HG02588 (cell line): ENCODE measurements around the gene FHAD1.
"Not testable (repeated sequence)": the region's sequence is repeated elsewhere in the genome, so short reads cannot be mapped to it uniquely, and the experiment has no call there.

Experiments used
- ATAC-seq: cut with Tn5 transposase; IDR thresholded peaks from one replicate; pipeline ENCODE4 v1.9.1; 2021; ENCODE audit warnings: mild to moderate bottlenecking, moderate library complexity; ENCODE audit not compliant: unreplicated experiment

The FHAD1 gene

GRCh38 chr1:15430787-15431570 is 184.0 kb downstream of the FHAD1 start:
- no peak for ATAC-seq

- no peak for ATAC-seq
These were observed 184.5 kb downstream of the FHAD1 start for GRCh38 chr1:15431571-15431948.

- no peak for ATAC-seq
These were observed 185.3 kb downstream of the FHAD1 start for GRCh38 chr1:15432324-15432723.

GRCh38 chr1:15433471-15433870 is 186.4 kb downstream of the FHAD1 start:
- ATAC-seq, result no peak

- ATAC-seq, result not testable (repeated sequence)
These were observed 187.7 kb downstream of the FHAD1 start for GRCh38 chr1:15434739-15435138.

- ATAC-seq, result no peak
These were observed 188.4 kb downstream of the FHAD1 start for GRCh38 chr1:15435239-15436077.

GRCh38 chr1:15436881-15437442 is 189.9 kb downstream of the FHAD1 start:
- ATAC-seq, result no peak

GRCh38 chr1:15439325-15439724 is 192.3 kb downstream of the FHAD1 start:
- no peak for ATAC-seq

GRCh38 chr1:15440357-15440756 is 193.3 kb downstream of the FHAD1 start:
- no peak for ATAC-seq

- no peak for ATAC-seq
These were observed 194.2 kb downstream of the FHAD1 start for GRCh38 chr1:15441247-15441646.

GRCh38 chr1:15442119-15442518 is 195.1 kb downstream of the FHAD1 start:
- ATAC-seq, result no peak

- ATAC-seq, result no peak
These were observed 195.7 kb downstream of the FHAD1 start for GRCh38 chr1:15442759-15443158.

- ATAC-seq, result no peak
These were observed 196.3 kb downstream of the FHAD1 start for GRCh38 chr1:15443281-15443680.

- ATAC-seq, result no peak
These were observed 197.7 kb downstream of the FHAD1 start for GRCh38 chr1:15444468-15445389.

- no peak for ATAC-seq
These were observed 198.5 kb downstream of the FHAD1 start for GRCh38 chr1:15445390-15446122.

- ATAC-seq, result no peak
These were observed 199.2 kb downstream of the FHAD1 start for GRCh38 chr1:15446212-15446611.
